Stimulated activated CD4-positive, alpha-beta T cell treated with anti-CD3 and anti-CD28 coated beads, Interleukin-4, amount 100 ng/mL, for 4 hours (primary cell): ENCODE data around the gene COL16A1.

Experiments
- DNase-seq, 2 experiments: peaks; one replicate each; pipeline ENCODE4 v3.0.0-alpha.2; 2020

Gene COL16A1

DNA sequence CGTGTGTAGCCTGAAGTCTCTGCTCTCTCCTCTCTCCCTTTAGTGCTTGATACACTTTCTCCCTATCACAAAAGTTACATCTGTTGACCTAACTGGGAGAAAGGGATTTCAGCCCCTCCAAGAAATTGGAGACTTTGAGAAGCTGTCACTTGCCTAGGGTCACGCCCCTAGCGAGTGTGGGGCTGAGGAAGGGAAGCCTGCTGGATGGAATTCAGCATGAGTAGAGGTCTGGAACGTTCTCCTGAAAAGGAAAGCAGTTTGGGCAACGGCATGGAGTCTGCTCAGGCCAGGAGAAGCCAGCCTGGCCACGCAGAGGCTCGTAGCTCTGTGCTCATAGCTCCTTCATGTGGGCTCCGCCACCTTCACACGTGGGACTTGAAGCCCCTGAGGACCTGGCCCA lies 22.4 kb downstream of the COL16A1 start:
- no peak for DNase-seq

DNA sequence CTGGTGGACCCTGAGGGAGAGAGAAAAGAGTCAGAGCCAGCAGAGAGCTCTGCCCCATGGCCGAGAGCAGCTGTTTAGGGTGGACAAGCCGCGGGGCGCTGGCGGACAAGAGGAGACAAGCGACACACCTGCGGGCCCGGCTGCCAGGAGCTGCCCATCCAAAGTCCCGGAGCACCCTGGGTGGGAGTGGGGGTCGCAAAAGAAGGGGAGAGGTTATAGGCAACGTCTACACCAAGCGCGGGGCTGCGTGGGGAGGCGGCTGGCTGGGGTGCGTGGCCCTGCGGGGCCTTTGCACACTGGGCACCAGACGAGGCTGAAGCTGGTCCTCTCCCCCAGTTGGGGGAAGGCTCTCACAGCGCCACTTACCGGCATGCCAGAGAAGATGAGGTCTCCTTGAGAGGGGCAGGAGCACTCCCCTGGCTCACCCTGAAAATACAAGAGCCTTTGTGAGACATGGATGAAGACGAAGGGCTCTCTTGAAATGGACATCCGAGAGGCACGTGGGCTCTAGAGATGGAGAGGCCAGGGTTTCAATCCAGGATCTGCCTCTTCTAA lies 24.1 kb downstream of the COL16A1 start:
- DNase-seq = no peak

DNA sequence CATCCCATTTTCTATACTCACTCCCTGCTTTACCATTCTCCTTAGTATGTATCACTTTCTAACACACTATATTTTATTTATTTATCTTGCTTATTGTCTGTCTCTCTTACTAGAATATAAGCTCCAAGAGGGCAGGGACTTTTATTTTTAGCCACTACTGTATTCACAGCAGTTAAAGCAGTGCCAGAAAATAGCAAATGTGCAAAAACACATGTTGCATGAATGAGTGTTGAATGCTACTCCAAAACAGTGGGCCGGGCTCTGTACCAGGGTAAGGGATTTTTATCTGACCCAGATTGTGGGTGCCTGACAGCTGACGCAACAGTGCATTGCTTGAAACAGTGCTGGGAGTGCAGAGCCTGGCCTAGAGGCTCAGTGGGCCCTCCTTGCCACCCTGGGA lies 24.7 kb downstream of the COL16A1 start:
- DNase-seq = no peak

DNA sequence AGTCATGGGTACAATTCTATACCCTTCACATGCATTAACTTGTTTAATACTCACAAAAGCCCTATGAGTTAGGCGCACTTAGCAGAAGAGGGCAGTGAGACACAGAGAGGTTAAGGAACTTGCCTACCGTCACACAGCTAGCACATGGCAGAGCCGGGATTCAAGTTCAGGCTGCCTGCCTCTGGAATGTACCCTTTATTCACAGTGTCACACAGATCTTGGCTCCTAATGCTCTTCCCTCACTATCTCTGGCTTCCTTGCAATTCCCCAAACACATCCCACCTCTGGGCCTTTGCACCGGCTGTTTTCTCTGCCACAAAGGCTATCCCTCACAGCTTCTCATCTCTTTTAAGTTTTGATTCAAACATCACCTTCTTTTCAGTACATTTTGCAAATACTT lies 25.1 kb downstream of the COL16A1 start:
- no peak for DNase-seq

DNA sequence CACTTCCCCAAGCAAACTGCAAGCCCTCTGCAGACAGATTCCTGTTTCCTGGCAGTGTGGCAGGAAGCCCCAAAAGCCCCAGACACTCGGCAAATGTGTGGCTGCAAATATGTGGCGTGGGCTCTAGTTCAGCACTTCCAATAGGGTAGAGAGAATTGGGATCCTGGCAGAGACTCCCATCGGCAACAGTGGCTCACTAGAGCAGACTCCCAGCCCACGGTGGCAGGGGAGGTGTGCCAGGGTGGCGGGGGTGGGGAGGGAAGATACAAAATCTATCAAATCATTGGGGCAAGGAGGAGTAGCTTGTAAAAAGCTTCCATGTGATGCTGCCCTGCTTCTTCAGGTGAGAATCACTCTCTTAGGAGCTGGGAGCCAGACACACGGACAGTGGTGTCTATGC lies 25.9 kb downstream of the COL16A1 start:
- DNase-seq = no peak

DNA sequence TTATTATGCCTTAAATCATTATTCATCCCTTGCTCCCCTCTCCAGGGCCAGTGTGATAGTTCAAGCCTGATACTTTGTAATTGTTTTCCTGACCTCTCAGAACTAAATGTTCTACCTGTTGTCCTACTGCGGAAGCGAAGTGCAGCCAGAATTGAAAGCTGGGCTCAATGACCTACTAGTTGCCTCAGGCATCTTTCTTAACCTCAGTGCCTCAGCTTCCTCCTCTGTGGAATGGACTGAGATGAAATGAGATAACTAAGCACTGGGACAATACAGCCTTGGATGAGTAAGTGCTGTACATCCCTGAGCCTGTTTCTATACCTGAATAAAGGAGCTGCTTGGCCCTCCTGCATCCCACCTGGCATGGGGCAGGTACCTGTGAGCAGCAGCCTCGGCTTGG lies 26.4 kb downstream of the COL16A1 start:
- DNase-seq = no peak

DNA sequence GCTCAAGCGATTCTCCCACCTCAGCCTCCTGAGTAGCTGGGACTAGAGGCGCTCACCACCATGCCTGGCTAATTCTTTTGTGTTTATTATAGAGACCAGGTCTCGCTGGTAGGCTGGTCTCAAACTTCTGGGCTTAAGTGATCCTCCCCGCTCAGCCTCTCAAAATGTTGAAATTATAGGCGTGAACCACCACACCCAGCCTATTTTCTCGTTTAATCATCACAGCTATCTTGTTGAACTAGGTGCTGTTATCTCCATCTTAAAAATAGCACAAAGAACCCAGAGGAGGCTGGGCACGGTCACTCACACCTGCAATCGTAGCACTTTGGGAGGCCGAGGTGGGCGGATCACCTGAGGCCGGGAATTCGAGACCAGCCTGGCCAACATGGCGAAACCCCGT lies 28.1 kb downstream of the COL16A1 start:
- DNase-seq = no peak

DNA sequence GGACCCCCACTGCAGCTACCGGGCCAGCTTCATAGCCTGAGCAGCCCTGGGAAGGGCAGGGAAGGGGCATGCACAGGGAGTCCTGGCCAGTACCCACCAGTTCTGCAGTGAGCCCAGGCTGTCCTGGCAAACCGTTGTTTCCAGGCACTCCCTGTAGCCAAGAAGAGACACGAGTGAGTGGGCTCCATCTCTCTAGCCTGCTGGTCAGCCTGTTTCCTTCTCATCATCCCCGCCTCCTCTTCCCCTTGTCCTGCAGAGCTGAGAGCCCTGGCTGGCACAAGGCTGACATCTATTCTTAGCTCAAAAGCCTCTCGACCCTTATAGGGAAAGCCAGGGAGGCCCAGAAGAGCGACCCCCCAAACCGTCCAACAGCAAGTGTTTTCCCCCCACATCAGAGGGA lies 28.7 kb downstream of the COL16A1 start:
- DNase-seq = no peak

DNA sequence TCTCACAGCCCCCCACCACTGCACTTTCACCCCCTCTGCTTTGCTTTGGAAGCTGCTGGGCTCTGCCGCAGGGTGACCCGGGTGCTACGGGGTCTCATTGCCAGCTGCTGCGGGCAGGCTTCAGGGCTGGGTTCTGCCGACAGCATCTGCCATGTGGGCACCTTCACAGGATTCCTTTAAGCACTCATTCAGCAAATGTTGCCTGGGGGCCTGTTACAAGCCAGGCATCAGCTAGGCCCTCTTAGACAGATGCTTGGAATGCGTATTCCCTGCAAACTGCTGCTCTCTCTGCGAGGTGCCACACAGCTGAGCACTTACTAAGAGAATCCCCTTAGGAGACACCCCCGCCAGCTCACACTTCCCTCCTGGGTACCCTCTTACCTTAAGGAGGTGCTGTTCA lies 29.2 kb downstream of the COL16A1 start:
- no peak for DNase-seq

DNA sequence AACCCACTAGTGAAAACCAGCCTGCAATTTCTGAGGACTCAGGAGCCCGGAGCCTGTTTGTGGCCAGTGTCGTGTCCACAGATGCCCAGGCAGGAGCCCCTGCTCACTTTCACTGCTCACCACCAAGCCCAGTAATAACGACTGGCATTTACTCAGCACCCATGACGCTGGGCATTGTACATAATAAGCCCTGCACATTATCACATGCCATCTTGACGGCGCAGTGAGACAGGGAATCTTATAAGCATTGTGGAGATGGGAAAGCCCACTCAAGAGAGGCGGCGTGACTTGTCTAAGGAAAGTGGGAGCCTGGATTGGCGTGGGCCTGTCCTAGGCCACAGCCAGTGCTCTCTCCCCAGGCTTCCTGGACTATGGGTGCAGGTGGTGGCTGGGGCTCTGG lies 30.4 kb downstream of the COL16A1 start:
- no peak for DNase-seq

DNA sequence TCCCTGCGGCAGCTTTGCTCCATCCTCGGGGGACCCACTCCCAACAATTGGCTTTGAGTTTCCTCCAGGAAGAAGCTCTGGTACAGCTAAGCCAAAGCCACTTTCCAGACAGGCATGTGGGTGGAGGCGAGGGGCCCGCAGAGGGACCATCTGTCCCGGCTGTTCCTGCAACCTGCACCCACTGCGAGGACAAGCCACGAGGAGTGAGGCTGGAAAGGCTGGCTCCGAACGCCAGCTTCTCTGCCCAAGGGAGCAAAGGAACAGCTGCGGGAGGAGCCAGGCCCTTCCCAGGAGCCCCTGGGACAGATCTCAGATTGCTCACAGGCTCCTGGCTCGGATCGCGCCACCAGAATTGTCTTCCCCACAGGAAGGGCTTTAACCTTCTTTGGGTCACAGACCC lies 30.8 kb downstream of the COL16A1 start:
- no peak for DNase-seq

DNA sequence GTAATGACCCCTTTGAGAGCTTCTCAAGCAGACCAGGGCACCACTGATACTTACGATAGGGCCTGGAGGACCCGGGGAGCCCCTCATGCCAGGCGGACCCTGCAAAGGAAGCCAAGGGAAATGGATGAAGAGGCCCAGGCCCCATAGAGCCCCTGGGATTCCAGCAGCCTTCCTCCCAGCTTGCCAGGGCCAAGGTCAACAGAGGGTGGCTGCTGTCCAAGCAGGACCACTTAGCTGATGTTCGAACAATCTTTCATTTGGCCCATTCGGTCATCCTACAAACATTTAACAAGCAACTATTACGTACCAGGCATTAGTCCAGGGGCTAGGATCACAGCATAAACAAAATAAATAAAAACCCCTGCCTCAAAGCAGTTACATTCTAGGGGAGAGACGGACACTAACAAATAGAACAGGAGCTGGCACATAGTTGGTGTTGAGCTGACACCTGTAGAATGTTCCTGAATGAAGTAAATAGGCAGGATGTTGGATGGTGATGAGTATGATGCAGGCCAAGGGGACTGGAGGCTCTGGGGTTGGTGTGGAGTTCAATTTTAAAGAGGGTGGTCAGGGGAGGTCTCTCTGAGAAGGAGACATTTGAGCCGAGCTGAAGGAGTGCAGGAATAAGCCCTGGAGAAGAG lies 32.1 kb downstream of the COL16A1 start:
- DNase-seq = no peak

DNA sequence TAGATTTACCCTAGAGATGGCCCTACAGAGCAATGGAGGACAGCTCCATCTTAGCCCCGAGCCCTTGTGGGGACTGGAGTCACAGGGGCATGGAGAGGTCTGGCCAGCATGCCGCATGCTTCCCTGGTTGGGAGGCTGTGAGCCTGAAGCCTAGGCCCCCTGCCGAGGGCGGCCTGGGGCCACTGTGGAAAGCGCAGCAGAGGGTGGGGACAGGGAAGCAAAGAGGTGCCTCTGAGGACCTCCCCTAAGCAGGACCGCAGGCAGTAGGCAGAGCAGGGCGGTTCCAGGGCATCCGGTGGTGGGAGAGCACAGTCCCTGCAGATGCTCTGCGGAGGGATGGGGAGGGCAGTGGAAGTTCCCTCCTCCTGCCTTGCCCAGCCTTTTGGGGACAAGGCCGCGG lies 32.7 kb downstream of the COL16A1 start:
- DNase-seq = no peak

DNA sequence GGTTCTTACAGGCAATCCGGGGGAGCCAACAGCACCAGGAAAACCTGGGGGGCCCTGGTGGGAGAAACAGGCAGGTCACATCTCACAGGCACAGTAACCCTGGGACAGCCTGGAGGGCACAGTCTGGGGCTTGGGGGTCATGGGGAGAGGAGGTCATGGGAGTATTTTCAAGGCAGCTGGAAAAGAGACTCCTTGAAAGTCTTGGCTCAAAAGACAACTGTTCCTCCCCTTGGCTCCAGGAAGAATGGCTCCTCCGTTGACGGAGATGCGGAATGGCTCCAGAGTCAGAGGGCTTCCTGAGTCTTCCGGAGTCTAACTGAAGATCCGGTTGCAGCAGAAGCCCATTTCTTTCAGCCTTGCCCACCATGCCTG lies 33.2 kb downstream of the COL16A1 start:
- no peak for DNase-seq

DNA sequence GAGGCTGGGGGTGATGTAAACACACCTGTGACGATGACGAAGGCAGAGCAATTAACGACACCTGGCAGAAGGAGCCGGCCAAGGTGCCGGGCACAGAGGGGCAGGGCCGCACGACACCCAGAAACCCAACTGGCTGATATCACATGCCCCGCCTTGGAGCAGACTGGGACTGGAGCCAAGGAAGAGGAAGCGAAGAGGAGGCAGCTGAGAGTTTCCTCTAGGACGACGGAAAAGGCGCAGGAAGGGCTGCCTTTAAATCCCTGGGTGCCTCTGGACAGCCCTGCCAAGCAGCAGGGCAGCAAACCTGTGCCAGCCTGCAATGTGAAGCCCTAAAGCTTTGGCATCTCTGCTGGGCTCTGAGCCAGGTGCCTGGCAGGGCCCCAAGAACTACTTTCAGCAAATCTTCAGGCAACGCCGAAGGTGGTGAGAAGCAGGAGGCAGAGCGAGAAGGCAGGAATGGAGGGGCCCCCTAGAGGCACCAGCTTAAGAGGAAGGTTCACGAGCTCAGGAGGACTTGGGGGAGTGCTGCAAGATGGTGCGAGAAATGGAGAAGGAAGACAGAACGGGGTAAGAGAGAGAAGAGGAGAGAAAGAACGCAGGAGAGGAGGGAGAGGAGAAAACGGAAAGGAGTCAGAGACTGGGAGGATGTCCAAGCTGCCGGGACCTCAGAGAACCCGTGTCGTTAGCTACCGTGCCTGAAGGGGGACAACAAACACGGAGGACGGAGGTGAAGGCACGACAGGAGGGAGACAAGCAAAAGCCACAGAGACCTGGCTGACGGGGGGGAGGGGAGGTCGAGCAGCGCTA lies 33.8 kb downstream of the COL16A1 start:
- peak in 1 of 2 experiments; percentile 11 for DNase-seq

DNA sequence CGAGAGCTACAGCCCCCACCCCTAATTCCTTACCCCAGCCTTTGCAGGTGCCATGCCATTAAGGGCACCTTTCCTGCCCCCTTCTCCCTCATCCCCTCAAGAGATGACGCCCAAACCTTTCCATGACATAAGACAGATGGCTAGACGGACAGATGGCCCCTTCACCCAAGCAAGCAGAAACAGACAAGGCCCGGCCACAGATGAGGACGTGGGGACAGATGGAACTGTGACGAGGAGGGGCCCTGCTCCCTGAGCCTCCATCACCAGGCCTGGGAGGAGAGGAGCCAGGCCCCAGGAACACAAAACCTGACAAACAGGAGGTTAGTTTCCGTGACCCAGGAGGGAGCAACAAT lies 34.4 kb downstream of the COL16A1 start:
- no peak for DNase-seq

DNA sequence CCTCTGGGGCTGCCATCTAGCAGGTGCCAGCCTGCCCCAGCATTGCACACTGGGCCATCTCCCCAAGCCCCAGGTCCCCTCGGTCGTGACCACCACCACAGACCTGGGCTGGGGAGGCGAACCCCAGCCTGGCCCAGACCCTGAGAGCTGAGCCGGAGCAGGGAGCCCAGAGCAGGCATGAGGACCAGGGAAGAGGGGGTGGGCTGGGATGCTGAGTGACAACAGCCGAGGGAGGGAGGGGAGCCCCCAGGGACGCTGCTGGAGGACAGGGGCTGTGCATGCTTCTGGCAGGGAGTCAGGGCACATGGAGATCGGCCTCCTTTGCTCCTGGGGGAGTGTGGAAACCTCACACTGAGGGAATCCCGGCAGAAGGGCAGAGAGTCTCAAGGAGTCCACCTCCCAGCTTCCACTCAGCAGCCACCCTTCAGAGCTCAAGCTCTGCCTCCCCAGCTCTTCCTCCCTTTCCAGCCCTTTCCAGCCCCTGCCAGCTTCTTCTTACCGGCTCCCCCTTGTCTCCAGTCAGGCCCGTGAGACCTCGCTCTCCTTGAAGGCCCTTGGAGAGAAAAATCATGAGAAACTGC lies 35.4 kb downstream of the COL16A1 start:
- no peak for DNase-seq

DNA sequence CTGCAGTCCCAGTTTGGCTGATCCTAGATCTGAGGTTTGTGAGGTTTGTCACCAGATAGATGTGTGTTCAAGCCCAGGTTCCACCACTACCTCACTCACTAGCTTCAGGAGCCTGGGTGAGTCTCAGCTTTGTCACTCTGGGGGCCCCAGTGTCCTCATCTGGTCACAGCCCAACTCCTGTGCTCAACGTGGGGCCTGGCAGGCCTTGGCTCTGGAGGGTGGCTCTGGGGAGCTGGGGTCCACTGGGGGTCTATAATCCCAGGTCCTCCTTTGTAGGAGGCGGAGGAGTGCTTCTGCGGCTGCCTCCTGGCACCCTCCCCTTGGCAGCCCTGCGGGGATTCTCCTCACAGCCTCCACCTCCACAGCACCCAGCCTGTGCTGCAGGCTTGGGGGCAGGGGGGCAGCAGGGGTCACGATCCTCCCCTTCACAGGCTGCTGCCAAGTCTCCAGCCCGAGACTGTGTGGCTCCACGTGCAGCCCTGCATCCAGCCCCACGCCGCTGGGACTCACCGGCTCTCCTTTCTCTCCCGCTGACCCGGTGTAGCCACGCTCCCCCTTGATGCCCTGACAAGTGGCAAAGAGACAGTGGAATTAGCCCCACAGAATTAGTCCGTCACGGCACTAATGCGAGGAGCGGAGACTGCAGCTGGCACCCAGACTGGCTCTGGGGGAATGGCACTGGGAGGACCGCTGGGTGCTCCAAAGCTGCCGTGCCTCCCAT lies 36.6 kb downstream of the COL16A1 start:
- DNase-seq = no peak

DNA sequence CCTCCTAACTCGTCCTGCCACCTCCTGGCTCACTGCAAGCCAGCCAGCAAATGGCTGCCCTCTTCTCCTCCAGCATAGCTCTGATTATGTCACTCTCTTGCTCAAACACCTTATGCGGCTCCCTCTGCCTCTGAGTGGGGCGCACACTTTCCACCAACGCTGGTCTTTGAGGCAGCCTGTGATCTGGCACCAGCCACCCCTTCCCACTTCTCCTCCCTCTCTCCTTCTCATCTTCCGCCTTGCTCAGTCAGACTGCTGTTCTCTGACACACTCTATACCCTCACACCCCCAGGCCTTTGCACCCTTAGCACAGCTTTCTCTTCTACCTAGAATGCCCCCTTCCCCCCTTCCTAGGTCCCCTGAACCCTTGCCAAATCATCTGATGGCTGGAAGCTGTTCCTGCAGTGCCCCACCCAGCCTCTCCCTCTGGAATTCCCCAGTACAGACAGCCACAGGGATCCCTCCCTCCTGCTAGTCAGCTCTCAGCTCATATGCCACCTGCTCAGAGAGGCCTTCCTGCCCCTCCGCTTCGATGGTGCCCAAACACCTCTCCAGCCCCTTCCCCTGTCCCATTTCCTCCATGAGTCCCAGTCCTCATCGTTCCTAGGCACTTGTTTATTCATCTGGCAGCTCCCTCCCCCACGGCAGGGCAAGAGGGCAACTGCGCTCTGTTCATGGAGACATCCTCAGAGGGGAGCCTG lies 37.4 kb downstream of the COL16A1 start:
- DNase-seq = no peak

DNA sequence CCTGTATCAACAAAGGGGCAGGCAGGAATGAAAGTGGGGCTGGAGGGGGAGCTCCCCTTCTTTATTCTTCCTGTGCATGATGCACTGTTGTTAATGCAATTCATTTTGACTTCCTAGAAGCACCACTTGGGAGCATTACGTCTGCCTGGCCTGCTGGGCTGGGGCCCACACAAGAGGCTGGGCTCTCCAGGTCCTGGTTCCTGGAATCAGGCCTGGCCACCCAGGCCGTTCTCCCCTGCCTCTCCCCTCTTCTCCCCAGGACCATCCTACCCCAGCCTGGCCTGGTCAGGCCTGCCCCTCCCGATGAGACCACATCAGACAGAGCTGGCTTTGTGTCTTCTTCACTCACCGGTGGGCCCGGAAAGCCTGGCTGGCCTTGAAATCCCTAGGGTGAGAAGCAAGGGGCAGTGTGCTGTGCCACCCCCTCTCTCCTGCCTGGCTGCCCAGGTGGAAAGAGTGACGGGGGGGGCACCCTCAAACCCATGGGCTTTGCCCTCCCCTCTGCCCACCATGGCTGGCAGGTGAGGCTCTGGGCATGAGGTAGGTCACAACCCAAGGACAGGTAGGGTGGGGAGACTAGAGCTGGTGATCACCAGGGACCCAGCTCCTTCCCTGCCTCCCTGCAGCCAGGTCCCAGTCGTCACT lies 38.5 kb downstream of the COL16A1 start:
- no peak for DNase-seq

DNA sequence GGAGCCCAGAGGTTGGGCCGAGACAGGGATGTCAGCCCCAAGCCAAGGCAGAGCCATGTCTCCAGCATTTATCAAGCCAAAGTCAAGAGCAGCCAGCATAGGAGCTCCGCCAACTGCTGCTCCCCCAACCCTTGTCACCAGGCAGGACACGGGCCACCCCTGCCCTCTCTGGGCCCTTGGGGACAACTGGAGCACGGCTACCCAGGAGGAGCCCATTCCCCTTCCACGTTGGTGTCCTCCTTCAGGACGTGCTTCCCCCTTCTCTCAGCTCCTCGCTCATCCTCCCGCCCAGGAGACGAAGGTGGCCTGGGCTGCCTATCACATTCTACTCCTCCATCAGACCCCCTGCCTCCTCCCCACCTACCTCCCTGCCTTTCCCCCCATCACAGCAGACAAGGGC lies 39.3 kb downstream of the COL16A1 start:
- no peak for DNase-seq
